Activated naive CD4-positive, alpha-beta T cell treated with anti-CD3 and anti-CD28 coated beads, Interleukin-2, amount 50 U/mL, for 24 hours (primary cell): ENCODE measurements around the gene KCNS3.

Experiments used
- H3K27ac Mint-ChIP-seq: one replicate; pipeline ENCODE4 v1.8.0; 2021; ENCODE audit warnings: mild to moderate bottlenecking, mixed read lengths
- H3K27me3 Mint-ChIP-seq: one replicate; pipeline ENCODE4 v1.8.0; 2021; ENCODE audit warnings: mixed read lengths
- H3K36me3 Mint-ChIP-seq: one replicate; pipeline ENCODE4 v1.8.0; 2021; ENCODE audit warnings: mixed read lengths
- H3K4me1 Mint-ChIP-seq: one replicate; pipeline ENCODE4 v1.8.0; 2021; ENCODE audit warnings: mixed read lengths
- H3K4me3 Mint-ChIP-seq: one replicate; pipeline ENCODE4 v1.8.0; 2021; ENCODE audit warnings: mild to moderate bottlenecking, mixed read lengths
- H3K9me3 Mint-ChIP-seq: one replicate; pipeline ENCODE4 v1.8.0; 2021; ENCODE audit warnings: mixed read lengths

The KCNS3 gene

DNA sequence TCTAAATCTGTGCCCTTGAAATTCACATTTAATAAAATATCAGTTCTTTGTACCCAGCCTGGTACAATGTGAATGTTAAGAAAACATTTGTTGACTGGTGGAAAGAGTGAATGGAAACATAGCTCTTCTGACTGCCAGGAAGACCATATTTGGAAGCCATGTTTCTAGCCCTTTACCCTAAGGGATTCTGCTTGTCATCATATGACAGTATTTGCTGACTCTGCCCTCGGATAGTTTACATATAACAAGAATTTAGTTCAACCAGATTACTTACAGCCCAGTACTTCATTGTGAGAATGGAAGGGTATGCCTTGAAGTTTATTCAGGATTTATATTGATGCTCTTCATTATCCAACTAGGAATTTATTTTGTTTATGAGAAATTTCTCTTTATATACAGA lies 13.8 kb upstream of the KCNS3 start:
- peaks cover 10% of the 10 kb centered on the region for H3K27me3 Mint-ChIP-seq
- H3K4me1 Mint-ChIP-seq, result no peaks in the 10 kb centered on the region
- no peaks in the 10 kb centered on the region for H3K36me3 Mint-ChIP-seq
- H3K4me3 Mint-ChIP-seq, result no peak overlapping the region
- H3K9me3 Mint-ChIP-seq, result peaks cover 5% of the 10 kb centered on the region
- H3K27ac Mint-ChIP-seq, result no peak overlapping the region

DNA sequence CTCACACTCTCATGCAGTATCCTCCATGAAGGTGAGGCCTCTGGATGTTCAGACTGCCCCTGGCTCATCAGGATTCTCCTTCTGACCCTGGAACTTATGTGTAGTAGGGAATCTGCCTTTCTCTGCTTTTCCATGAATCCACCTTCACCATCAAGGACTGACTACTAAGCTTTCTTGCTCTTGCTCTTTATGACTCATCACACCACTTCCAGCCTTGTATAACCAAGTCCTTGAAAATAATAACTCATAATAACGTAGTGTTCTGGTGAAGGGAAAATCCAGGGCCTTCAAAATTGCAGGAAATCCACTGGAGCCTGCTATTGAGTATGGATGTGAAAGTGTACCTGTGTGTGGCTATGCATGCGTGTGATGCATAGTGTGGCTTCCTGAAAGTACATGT lies 11.3 kb upstream of the KCNS3 start:
- no peaks in the 10 kb centered on the region for H3K4me1 Mint-ChIP-seq
- H3K4me3 Mint-ChIP-seq, result no peak overlapping the region
- H3K36me3 Mint-ChIP-seq, result no peaks in the 10 kb centered on the region
- peaks cover 3% of the 10 kb centered on the region for H3K27me3 Mint-ChIP-seq
- peaks cover 5% of the 10 kb centered on the region for H3K9me3 Mint-ChIP-seq
- H3K27ac Mint-ChIP-seq, result no peak overlapping the region

DNA sequence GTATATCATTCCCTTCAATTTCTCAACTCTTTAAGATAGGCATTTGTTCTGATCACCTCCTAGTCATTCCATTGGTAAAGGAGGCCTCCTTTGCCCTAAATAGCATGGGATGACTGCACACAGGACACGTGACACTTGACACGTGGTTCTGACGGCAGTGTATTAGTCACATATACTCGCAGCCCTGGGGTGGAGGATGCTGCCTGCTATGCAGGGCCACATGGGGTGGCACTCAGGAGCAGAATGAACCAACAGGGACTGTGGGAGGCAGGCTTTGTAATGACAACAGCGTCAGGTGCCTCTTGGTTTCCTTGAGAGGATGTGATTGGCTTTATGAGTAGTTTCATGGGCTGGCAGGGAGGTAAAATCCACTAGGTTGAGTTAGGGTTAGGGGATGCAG lies 9.3 kb upstream of the KCNS3 start:
- Mint-ChIP-seq H3K9me3 (no peaks in the 10 kb centered on the region), H3K36me3 (no peaks in the 10 kb centered on the region), H3K27ac (no peak overlapping the region), H3K27me3 (peaks cover 4% of the 10 kb centered on the region), H3K4me3 (no peak overlapping the region), H3K4me1 (no peaks in the 10 kb centered on the region)

DNA sequence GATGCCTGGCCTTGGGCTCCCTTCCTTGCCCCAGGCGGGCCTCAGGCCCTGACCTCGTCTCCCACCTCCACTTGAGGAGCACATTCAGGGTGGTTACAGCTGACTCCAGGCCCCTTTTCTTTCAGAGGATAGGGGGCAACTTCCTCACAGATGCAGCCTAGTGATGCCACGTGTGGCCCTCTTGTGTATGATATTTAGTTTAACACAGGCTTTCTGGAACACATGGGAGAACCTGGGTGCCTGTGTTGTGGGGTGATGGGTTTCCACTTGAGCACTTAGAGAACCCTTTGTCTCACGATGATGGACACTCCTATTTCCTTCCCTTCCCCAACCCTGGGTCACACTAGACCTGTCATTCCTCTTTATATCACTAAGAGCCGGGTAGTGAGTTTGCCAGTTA lies 6.8 kb upstream of the KCNS3 start:
- H3K27ac Mint-ChIP-seq, result no peak overlapping the region
- H3K36me3 Mint-ChIP-seq, result no peaks in the 10 kb centered on the region
- no peaks in the 10 kb centered on the region for H3K9me3 Mint-ChIP-seq
- no peak overlapping the region for H3K4me3 Mint-ChIP-seq
- no peaks in the 10 kb centered on the region for H3K4me1 Mint-ChIP-seq
- H3K27me3 Mint-ChIP-seq, result peaks cover 17% of the 10 kb centered on the region

DNA sequence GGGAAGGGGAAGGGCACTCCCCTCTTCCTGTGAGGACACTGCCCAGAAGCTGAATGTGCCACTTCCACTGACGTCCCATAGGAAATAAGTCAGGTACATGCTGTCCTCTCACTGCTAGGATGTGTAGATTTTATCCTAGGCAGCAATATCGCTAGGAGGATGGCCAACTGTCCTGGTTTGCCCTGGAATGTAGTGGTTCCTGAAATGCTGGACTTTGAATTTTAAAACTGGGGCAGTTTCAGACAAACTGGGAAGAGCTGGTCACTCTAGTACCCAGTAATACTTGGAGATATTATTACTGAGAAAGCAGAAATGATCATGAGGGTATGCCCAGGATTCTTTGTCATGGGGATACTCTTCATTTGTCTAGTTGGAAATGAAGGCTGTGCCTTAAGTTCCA lies 5.4 kb upstream of the KCNS3 start:
- Mint-ChIP-seq H3K27ac (no peak overlapping the region), H3K27me3 (peaks cover 30% of the 10 kb centered on the region), H3K4me3 (no peak overlapping the region), H3K36me3 (no peaks in the 10 kb centered on the region), H3K9me3 (no peaks in the 10 kb centered on the region), H3K4me1 (peaks cover 3% of the 10 kb centered on the region)

DNA sequence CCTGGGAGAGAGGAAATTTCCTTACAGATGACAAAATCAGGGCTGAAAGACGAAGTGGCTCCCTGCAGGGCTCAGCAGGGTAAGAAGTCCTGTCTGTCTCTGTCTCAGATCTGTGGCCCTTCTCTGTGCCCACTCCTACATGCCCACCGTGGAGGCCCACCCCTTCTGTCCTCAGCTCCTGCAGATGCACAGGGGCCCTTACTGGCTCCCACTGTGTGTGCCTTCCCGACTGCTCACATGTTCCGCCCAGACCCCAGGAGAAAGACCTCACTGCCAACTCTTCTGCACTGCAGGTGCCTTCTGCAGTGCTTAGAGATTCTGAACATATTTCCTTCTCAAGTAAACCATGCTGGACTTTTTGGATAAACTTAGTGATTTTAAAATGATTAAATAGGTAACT lies 1.9 kb upstream of the KCNS3 start:
- Mint-ChIP-seq H3K4me1 (peaks cover 7% of the 10 kb centered on the region), H3K4me3 (no peak overlapping the region), H3K36me3 (no peaks in the 10 kb centered on the region), H3K27me3 (peaks cover 39% of the 10 kb centered on the region), H3K27ac (no peak overlapping the region), H3K9me3 (no peaks in the 10 kb centered on the region)

DNA sequence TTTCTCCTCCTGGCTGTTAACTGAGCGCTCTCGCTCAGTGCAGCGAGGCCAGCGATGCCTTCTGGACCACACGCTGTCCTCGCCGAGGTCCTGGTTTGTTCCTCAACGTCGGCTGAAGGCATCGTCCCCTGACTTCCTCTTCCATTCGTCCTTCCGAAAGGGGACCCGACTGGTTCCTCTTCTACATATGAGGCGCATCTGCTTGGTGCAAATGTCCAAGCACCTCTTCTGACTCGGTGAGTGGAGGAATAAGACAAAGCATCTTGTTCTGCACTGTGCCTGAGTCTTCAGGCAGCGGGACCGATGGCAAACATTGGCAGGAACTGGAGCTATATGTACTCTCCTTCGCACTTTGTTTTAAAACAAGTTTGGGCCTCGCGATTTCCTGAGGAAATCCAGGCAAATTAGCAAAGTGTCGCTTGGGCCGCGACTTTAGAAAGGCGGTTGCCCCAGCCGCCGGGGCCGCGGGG lies 621 bp upstream of the KCNS3 start:
- Mint-ChIP-seq H3K9me3 (no peaks in the 10 kb centered on the region), H3K4me1 (peaks cover 7% of the 10 kb centered on the region), H3K27me3 (peaks cover 50% of the 10 kb centered on the region), H3K36me3 (no peaks in the 10 kb centered on the region), H3K27ac (no peak overlapping the region), H3K4me3 (peak overlapping the region; percentile 77)

DNA sequence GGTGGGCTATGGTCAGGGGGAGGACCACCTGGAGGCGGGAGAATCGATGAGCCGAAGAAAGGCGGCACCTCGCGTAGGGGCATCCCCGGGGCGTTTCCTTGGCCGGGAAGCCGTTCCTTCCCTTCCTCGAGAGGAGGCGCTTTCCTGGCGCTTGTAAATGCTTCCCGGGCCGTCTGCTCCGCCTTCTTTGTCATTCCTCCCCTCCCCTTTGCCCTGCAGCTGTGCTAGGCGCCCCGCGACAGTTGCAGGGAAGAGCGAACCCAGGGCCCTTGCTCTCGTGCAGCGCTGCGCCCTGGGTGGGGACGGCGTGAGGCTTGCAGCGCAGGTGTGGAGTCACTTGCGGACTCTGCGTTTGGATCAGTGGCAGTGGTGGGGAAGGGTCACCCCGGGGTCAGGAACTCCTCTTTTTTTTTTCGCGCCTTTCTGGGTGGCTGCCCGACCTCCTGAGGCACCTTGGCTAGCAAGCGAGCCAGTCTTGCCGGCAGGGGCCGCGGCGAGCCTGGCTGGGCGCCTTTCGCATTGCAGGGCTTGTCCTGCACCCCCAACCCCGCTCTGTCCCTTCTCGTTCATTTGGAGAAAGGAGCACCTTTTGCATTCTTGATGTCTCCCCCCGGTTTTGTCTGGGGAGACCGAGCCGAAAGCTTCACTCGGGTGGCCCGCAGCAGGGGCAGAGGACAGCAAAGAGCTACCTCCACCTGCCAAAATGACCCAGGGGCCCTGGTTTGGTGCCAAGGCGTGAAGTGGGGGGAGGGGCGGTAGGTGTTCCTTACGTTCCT lies 858 bp downstream of the KCNS3 start:
- Mint-ChIP-seq H3K4me3 (peak overlapping the region; percentile 61), H3K36me3 (no peaks in the 10 kb centered on the region), H3K4me1 (peaks cover 7% of the 10 kb centered on the region)

DNA sequence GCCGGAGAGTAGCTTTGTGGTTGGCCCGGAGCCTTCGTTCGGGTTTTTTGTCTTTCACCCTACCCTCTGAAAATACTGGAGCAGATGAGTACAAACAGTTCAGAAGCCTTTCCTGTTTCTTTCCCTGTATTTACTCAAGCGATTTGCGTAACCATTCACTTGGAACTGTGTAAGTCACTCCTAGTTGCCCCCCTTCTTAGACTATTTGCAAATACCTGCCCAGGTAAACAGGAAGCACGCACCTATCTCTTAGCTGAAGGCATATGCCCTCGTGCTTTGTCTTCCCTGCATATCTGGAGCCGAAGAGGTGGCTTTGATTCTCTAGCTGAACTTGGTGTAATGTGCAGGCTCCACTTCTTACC lies 1.4 kb downstream of the KCNS3 start:
- Mint-ChIP-seq H3K4me1 (peaks cover 7% of the 10 kb centered on the region), H3K27ac (no peak overlapping the region), H3K9me3 (no peaks in the 10 kb centered on the region), H3K36me3 (no peaks in the 10 kb centered on the region), H3K4me3 (peak overlapping the region; percentile 13), H3K27me3 (peaks cover 47% of the 10 kb centered on the region)

More for the DNA sequence above, 858 bp downstream of the KCNS3 start:
- H3K27me3 Mint-ChIP-seq, result peaks cover 47% of the 10 kb centered on the region
- H3K27ac Mint-ChIP-seq, result no peak overlapping the region
- H3K9me3 Mint-ChIP-seq, result no peaks in the 10 kb centered on the region

DNA sequence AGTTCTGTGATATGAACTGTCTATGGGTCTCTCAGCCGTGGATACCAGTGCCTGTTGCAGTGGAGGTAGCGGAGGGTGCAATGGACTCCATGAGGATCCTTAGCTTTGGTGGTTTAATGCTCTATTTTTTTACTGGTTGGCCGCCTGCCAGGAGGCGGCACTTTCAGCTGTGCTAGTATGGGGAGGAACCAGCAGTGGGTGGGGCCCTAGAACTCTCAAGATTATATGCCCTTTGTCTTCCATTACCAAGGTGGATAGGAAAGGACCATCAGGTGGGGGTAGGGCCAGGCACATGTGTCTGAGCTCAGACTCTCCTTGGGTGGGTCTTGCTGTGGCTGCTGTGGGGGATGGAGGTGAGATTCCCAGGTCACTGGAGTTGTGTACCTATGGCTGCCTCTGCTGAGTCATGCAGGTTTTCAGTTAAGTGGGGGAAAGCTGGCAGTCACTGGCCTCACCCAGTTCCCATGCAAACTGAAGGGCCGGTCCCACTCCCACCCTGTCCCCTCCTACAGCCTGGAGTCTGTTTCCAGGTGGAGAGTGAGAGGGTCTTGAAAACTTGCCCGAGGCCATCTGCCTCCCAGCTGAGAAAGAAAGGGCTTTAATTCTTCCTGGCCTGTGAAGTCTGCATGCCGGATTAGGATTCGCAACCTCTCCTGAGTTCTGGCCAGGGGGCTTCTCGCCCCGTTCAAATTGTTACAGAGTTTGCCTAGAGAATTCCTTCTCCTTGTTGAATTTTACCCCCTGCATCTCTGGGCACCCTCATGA lies 14.5 kb downstream of the KCNS3 start:
- Mint-ChIP-seq H3K9me3 (peaks cover 28% of the 10 kb centered on the region), H3K36me3 (no peaks in the 10 kb centered on the region), H3K27ac (no peak overlapping the region), H3K4me1 (no peaks in the 10 kb centered on the region), H3K27me3 (peaks cover 16% of the 10 kb centered on the region), H3K4me3 (no peak overlapping the region)

DNA sequence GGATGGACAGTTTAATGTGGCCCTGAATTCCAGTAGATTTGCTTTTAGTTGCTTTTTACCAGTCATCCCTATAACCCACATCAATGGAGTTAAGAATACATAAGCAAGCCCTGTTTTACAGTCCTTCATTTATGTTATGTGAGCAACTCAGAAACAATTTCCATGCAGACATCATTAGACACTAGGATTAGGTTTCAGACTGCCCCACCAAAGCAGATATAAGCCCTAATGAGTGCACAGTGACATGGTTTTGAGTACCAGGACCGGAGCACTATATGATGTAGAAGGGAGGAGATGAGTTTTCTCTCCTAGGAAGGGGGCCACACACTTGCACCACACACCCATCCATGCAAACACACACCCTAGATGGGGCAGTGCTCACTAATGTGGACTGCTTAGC lies 15.5 kb downstream of the KCNS3 start:
- no peak overlapping the region for H3K27ac Mint-ChIP-seq

DNA sequence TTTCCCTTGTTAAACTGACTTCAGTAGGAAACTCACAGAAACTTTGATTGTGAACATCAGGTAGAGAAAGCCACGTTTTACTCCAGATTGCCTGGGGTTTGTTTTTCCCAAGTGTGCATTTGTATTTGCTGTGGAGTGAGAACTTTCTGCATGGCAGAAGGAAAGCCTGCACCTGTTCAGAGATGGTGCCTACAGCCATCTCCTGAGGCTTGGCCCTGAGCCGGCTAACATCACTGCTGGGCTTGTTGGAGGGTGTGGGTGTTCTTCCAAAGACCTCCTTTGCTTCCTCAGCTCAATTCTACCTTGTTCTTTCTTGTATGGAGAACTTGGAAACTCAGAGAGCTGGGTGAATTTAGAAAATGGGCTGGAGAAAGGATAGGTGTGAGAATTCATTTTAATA lies 16.1 kb downstream of the KCNS3 start:
- H3K27ac Mint-ChIP-seq, result no peak overlapping the region
- no peak overlapping the region for H3K4me3 Mint-ChIP-seq
- H3K36me3 Mint-ChIP-seq, result no peaks in the 10 kb centered on the region
- H3K4me1 Mint-ChIP-seq, result no peaks in the 10 kb centered on the region
- peaks cover 18% of the 10 kb centered on the region for H3K27me3 Mint-ChIP-seq
- peaks cover 28% of the 10 kb centered on the region for H3K9me3 Mint-ChIP-seq

More for the DNA sequence above, 15.5 kb downstream of the KCNS3 start:
- Mint-ChIP-seq H3K27me3 (peaks cover 18% of the 10 kb centered on the region), H3K9me3 (peaks cover 28% of the 10 kb centered on the region), H3K36me3 (no peaks in the 10 kb centered on the region), H3K4me1 (no peaks in the 10 kb centered on the region), H3K4me3 (no peak overlapping the region)

DNA sequence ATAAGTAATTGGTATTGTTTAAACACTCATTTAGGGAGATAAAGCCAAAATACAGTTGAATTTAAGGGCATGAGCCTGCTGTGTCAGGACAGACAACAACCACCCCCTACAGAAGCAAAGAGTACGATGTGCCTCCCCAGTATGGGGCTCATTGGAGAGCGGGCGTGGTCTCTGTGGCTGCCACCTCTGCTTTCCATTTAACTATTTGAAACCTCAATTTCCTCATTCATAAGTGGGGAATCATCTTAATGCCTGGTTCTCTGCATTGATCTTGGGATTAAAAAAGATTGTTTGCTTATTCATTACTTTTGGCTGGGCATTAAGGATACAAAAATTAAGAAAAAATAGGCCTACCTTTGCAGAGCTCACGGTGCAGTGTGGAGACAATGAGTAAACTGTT lies 21.4 kb downstream of the KCNS3 start:
- Mint-ChIP-seq H3K4me1 (no peaks in the 10 kb centered on the region), H3K9me3 (no peaks in the 10 kb centered on the region), H3K27ac (no peak overlapping the region), H3K4me3 (no peak overlapping the region), H3K27me3 (peaks cover 14% of the 10 kb centered on the region), H3K36me3 (no peaks in the 10 kb centered on the region)

DNA sequence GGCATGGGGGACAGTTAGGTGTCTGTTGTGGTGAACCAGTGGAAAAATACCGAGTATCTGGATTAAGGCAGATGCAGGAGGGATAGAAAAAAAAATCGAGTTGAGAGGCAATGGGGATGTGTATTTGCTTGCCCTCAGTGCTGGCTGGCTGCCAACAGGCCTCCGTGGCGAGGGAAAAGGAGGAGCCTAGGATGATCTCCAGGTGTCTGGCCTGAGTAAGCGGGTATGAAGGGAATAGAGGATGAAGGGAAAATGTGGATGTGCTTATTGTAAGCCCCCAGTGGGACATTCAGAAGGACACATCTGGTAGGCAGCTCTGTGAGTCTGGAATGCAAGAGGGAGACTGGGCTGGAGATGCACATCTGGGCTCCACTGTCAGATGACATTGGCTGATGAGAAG lies 22.8 kb downstream of the KCNS3 start:
- Mint-ChIP-seq H3K27me3 (peaks cover 10% of the 10 kb centered on the region), H3K27ac (no peak overlapping the region), H3K9me3 (no peaks in the 10 kb centered on the region), H3K4me1 (no peaks in the 10 kb centered on the region), H3K36me3 (no peaks in the 10 kb centered on the region), H3K4me3 (no peak overlapping the region)

DNA sequence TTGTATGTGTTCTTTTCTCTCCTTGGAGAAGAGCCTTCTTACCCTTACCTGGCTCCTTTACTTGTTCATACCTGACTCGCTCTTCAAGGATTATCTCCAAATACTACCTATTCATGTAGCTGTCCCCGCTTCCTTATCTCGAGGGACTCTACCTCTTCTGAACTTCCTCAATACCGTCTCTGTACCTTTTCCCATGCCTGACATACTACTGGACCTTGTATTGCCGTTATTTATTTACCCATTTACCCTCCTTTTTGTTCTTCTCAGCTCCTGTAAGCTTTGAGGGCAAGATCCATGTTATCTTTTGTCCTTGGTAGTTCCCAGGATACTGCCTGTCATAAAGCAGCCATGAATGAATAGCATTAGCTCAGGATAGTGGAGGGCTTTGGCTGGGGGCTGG lies 32.5 kb downstream of the KCNS3 start:
- Mint-ChIP-seq H3K4me1 (no peaks in the 10 kb centered on the region), H3K4me3 (no peak overlapping the region), H3K36me3 (no peaks in the 10 kb centered on the region), H3K9me3 (peaks cover 5% of the 10 kb centered on the region), H3K27ac (no peak overlapping the region), H3K27me3 (peaks cover 6% of the 10 kb centered on the region)

DNA sequence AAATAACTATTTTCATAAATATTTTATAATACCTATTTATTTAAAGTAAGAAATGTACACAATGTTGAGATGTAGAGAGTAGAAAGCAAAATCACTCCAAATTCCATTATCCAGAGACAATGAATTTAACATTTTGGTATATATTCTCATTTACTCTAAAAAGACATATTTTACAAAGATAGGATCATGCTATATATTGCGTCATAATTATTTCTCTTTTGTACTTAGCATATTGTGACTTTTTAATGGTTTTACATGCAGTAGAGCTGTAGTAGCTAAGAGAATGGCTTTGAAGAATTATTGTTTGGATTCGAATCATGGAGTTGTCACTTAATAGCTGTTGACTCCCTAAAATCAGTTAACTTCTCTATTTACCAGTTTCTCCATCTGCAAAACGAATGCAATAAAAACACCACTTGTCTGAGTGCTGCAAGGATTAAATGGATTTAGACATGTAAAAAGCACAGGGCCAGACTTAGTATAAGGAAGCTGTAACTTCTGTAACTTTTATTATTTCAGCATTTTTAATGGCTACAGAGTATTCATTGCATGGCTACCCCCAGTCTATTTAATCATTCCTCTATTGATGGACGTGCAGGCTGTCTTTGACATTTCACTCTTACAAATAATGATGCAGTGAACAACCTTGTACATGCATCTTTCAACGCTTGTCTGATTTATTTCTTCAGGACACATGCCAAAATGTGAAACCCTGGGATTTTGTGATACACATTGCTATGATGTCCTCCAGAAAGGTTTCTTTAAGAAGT lies 33.2 kb downstream of the KCNS3 start:
- Mint-ChIP-seq H3K27me3 (peaks cover 6% of the 10 kb centered on the region), H3K27ac (no peak overlapping the region), H3K36me3 (no peaks in the 10 kb centered on the region)

More for the DNA sequence above, 33.2 kb downstream of the KCNS3 start:
- Mint-ChIP-seq H3K4me1 (no peaks in the 10 kb centered on the region), H3K9me3 (peaks cover 5% of the 10 kb centered on the region), H3K4me3 (no peak overlapping the region)
